GM18861 (cell line): Measurements from ENCODE around the gene KRT35.

Source experiments
- ATAC-seq: cut with Tn5 transposase; IDR thresholded peaks from one replicate; pipeline ENCODE4 v1.9.1; 2021; ENCODE audit not compliant: unreplicated experiment

KRT35 gene

DNA sequence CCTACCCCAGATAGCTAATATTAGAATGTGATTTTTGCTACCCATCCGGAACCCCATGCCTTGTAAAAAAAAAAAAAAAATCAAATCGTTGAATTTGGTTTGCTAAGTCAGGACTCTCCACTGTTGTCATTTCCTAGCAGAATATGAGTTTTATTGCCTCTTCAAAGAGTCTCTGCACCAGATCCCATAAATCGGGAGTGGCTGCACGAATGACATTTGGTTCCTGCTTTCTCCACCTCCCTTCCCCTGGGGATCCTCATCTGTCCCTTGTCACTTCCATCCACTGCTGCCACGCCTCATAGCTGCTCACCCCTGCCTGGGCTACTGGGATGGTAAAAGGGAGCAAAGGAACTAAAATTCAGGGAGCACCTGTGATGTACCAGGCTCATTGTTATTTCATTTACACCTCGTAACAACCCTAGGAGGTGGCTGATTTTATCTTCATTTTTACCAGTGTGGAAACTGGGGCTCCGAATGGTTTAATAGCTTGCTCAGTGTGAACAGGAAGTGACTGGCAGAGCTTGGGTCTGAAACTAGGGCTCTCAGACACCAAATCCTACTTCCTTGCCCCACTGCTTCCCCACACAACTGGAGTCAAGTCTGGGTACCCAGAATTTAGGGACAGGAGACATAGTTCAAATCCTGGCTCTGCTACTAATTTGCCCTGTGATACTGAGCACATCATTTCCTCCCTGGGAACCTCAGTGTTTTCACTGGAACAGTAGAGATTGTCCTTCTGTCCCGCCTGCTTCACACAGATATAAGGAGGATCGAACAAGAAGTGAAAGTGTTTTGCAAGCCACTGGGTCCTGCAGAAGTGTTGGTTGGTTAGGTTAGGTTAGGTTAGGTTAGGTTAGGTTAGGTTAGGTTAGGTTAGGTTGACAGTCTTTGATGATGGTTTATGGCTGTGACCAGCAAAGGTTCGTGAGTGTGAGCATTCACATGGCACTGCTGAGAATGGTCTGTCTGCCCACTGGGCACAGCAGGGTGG is 9.3 kb upstream of the KRT35 start:
- no peak for ATAC-seq

DNA sequence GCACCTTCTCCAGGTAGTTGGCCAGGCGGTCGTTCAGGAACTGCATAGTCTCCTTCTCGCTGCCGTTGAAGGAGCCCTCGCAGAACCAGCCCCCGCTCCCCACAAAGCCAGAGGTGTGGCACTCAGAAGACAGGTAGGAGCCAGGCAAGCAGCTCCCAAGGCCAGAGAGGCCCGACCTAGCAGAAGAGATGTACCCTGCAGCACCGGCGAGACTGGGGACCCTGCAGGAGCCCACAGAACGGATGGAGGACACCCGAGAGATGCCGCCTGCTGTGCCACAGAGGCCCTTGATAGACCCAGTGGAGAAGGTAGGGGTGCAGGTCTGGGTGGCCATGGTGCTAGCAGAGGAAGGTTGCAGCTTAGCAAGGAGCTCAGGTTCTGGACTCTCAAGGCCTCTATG is 8.6 kb upstream of the KRT35 start, which contains the start of gene KRT36:
KRT36 (minus strand) TSS at position 380 of the 400 bp plus-strand sequence; CDS start at position 334, 46 bp downstream.
- ATAC-seq = no peak

DNA sequence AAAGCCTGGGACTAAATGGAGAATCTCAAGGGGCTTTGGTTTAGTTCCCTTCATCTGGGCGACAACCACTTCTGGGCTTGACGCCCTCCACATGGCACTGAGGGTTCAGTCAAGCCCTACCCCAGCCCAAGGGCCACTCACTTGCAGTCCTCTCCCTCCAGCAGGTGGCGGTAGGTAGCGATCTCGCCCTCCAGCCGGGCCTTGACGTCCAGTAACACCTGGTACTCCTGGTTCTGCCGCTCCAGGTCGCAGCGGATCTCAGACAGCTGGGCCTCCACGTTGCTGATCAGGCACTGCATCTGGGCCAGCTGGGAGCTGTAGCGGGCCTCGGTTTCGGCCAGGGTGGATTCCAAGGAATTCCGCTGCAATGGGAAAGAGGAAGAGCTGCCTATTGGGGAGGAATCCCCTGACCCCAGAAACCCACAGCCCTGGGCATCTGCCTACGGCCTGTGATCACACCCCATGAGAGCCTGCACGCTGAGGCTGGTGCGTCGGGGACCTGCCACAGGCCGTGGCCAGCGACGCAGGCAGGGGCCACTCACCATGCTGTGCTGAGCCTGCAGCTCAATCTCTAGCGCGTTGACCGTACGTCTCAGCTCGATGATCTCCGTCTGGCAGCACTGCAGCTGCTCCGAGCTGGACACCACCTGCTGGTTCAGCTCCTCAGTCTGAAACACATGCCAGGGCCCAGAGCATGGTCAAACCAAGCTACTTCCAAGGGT is 6.0 kb upstream of the KRT35 start:
- ATAC-seq = no peak

DNA sequence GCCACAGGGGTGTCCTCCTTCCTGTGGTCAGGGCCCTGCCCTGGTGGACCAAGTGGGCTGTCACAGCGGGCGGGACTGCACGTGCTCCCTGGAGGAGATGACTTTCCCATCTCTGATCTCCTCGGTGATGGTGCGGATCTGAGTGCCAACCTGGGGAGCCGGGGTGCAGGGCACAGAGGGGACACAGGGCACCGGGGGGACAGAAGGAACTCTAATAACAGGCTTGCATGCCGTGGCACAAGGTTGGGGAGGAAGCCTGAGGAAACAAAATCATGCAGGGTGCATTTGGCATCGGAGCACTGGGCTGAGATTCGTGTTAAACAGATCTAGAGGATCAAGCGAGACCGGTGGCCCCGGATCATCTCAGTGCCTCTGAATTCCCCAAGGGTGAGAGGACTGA is 5.4 kb upstream of the KRT35 start:
- no peak for ATAC-seq

DNA sequence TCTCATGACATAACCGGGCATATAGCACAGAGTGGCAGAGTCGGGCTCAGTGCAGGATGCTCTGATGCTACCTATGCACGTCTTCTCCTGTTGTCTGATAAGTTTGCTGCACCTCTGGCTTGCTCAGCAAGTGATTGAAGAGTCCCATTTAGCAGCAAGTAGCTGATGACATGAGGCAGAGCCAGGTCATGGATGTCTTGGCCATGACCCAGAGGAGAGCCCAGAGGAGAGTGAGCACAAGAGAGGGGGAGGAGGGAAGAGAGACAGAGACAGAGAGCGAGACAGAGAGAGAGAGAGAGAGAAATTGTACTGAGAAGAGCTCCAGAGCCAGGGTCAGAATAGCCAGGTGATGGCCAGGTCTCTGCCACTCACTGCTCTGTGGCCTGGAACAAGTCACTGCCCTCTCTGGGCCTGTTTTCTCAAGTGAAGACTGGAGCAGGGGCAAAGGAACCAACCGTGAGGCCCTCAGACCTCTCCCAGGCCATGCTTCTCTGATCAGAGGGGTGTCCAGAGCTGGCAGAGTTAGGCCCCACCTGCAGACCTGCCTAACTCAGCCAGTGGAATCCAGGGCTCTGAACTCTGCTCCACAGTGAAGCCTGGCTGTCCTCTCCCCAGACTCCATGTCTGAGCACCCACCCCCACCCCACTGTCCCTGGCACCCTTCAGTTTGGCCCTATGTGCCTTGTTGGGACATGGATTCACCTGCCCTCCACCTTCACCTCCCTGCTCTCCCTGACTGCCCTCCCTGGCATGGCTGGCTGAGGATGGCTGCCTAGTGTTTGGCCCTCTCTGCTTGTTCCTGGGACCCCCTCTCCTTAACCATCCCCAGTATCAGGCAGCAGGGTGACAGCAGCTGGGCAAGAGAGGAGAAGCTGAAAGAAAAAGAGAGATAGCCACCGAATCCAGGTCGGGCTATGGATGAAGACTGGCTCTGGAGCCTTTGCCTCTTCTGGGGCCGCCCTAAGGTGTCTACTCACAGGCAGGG is 4.3 kb upstream of the KRT35 start:
- no peak for ATAC-seq

DNA sequence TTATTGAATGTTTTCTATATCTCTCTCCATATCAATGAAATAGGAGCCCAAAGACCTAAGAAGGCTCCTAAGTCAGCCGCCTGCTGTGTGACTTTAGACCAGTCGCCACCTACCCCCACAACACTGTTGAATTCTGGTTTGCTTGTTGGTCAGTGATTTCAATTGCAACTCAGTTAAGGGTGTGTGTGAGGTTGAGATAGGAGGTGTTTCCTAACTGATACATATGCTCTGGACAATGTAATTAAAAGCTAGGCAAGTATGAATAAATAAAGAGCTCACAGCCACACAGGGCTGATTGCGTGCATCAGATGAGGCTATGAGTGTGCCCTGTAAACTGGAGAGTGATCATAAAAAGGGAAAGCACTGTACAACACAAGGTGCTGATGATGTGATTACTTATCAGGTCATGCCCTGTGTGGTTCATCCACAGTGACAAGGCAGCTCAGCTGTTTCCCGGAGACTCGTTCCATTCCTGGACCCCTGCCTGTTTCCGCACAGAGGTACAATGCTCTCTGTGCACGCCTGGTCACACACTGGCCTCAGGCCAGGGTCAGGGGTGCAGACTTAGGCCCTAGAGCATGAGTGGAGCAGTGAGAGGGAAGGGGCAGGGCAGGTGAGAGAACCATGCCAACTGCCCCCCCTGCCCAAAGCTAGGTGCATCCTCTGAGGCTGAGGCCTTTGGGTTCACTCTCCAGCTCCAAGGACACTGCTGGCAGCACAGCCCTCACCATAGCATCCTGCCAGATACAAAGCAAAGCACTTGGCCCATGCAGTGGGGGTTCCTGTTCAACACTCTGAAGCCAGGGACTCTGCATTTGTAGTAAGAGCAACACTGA is 3.3 kb upstream of the KRT35 start:
- ATAC-seq = no peak

DNA sequence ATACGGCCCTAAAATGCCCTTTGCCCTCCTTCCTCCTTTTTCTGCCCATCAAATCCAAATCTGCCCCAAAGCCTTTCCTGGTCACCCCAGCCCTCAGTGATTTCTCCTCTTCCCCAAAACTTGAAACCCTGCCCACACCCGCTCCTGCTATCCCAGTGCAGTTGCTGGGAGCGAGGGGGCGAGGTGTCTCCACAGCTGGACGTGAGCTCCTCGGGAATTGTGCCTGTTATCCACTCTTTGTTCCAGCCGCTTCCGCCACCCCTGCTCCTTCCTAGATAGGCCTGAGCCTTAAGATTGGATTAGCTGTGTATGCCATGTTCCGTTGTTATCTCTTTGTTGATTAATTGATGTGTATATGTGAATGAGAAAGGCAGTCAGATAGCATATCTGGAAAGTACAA is 2.6 kb upstream of the KRT35 start:
- ATAC-seq = no peak

DNA sequence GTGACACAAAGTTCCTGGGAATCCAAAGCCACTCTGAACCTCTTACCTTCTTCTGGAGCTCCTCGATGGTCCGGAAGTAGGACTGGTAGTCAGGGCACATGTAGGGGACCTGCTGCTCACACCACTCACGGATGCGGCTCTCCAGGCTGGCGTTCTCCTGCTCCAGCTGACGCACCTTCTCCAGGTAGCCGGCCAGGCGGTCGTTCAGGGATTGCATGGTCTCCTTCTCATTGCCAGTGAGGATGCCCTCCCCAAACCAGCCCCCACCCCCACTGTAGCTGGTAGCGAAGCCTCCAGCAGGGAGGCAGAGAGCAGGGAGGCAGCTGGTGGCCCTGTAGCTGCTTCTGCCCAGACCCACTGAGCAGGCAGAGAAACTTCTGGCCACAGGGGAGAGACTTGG is 370 bp downstream of the KRT35 start:
- ATAC-seq = no peak

DNA sequence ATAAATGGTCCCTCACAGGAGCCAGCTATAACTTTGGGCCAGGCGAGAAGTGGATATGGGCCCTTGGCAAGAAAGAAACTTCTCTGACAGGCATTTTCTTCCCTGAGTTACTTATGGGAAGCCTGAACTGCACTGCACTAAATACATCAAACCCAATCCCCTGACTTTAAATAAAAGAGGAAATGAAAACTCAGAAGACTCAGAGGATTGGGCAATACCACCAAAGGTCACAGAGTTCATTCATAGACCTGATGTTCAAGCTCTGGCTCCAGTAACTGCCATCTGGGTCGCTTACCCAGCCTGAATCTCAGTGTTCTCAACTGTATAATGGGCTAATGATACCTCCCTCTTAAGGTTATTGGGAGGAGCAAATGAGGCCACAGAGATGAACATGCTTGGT is 815 bp downstream of the KRT35 start:
- no peak for ATAC-seq

DNA sequence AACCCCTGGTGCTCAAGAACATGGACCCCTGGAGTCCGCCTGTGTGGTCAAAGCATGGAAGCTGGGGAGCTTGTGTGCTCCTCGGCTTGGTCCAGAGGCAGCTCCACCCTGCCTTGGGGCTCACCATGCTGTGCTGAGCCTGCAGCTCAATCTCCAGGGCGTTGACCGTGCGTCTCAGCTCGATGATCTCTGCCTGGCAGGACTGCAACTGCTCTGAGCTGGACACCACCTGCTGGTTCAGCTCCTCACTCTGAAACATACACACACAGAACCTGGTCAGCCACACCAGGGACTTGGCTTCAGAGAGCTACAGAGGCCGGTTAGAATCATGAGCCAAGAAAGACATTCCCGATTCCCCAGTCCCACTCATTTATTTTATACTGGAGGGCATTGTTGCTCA is 2.7 kb downstream of the KRT35 start:
- ATAC-seq = no peak

DNA sequence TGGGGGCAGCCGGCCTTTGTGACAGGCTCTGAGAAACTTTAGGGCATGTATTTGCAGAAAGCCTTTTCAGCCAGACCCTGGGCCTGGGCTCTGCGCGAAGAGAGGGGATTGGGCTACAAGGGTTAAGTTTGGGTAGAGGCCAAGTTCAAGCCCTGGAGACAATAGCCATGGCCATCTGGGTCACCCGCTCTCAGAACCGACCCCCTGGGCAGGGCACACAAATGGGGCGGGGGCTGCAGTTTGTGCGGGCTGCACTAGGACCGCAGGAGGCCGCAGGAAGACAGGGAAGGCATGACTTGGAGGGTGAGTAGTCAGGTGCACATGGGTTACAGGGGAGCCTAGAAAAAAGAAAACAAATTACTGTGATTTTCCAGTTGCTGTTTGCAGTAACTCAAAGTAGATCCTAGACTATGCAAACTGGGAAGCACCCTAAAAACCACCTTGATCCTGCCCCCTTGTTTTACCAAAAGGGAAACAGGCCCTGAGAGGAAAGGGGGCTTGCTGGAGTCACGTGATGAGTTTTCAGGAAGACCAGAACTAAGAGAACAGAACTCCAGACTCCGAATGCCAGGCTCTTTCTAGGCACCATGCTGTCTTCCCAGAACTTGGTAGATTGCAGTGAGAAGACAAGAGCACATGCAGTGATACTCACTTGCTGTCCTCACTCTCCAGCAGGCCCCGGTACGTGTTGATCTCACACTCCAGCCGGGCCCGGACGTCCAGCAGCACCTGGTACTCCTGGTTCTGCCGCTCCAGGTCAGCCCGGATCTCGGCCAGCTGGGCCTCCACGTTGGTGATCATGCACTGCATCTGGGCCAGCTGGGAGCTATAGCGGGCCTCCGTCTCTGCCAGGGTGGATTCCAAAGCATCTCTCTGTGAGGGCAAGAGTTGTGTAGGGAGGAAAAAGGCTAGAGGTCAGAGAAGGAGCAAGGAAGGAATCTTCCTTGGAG is 3.8 kb downstream of the KRT35 start:
- no peak for ATAC-seq

DNA sequence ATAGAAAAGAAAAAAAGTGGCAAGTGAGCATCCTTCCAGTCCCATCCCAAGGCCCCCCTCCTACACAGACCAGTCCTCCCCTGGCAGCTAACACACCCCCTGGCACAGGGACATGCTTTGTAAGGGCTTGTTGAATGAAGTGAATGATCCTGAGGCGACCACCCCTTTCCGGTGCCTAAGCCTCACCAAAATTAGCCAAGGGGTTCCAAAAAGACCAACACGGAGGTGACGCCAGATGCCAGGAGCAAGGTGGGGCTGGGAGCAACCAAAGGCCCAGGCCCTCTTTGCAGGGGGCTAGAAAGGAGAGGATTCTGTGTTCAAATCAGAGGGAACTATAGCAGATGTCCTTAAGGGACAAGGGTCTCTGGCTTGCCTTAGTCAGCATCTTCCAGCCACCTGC is 5.5 kb downstream of the KRT35 start:
- no peak for ATAC-seq

DNA sequence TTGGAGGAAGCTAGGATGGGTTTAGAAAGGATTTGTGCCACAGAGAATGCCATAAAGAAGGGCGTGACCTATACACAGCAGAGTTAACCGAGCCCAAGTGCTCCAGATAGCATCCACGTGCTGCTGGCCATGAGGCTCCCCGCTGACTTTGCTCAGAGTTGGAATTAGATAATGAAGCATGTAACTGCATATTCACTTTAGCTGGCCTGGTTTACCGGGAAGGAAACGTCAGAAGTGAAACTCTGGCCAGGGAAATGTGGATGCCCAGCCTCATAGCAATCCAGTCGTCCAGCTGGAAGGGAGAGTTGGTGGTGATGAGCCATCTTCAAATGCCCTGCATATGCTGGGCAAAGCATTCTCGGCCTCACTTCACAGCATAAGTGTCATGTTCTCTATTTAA is 6.1 kb downstream of the KRT35 start:
- no peak for ATAC-seq

DNA sequence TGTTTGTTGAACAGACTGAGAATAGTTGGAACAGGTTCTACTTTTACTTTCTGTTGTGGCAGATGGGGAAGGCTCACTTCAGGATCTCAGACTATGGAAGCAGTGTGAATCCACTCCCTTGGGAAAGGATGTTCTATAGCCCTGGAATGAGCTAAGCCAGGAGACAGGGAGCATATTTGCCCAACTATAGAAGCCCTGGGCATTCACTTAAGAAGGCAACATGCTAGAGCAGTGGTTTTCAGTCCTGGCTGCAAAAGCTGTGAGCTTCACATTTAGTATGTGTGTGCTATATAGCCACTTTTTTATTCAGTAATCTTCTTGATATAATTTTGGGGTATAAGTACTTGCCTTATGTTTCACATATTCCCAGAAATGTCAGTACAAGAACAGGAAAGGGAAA is 12.6 kb downstream of the KRT35 start:
- ATAC-seq = no peak

DNA sequence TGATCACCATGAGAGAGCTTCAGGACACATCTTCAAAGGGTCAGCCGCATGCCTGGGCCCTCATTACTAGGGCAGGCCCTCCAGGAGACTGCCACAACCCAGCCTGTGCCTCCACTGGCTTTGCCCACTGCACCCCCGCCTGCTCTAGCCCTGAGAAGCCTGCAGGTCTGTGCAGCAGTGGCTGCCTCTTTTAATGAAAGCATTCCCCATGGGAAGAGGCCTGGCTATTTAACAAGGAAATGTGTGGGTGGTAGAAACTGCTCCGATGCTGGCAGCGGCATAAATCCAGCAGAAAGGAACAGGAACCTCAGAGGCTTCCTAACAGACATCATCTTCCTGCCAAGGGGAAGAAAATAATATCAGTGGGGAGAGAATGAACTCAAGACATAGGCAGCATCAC is 13.4 kb downstream of the KRT35 start:
- no peak for ATAC-seq

DNA sequence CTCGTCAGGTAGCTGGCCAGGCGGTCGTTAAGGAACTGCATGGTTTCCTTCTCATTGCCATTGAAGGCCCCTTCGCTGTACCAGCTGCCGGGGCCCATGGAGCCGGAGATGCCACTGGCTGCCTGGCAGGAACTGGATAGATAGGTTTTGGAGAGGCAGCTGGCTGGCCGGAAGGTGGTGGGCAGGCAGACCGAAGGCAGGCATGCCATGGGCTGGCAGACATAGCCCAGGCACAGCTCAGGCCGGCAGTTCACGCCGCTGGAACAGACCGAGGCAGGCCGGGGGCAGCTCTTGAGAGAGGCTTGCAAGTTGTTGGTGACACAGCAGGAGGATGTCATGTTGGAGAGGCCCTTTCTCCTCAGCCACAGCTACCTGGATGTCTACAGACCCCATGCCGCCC is 14.0 kb downstream of the KRT35 start, which contains the start of gene KRT32:
KRT32 (minus strand) TSS at position 399 of the 400 bp plus-strand sequence; CDS start at position 338, 61 bp downstream.
- no peak for ATAC-seq

DNA sequence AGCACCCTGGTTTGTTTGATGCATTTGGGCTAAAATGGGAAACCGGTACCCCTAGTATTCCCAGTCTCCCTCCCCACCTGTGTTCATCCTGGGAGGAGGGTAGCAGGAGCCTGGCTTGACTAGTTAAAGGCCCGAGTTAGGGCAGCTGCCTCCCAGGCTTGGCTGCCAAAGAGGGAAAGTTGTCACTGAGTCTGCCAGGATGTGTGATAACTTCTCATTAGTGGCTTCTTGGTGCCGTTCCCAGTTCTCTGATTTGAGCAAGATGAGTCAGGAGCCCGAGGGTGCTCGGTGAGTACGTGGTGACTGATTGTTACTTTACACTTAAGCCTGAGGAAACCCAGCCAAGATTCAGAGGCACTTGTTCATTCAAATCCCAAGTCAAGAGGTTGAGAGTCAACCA is 16.3 kb downstream of the KRT35 start:
- ATAC-seq = no peak

DNA sequence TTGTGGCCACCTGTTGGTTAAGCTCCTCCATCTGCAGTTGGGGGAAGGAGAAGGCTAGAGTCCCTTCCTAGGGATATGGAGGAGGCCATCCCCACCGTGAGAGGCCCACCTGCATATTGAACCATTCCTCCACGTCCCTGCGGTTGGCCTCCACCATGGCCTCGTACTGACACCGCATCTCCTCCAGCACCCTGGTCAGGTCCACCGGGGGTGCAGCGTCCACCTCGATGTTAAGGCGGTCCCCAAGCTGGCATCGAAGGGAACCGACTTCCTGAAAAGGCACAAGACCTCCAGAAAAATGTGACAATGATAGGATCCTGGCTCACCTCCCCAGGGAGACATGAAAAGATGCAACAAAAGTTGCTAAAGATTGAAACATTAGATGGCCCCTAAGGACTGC is 16.8 kb downstream of the KRT35 start:
- no peak for ATAC-seq

DNA sequence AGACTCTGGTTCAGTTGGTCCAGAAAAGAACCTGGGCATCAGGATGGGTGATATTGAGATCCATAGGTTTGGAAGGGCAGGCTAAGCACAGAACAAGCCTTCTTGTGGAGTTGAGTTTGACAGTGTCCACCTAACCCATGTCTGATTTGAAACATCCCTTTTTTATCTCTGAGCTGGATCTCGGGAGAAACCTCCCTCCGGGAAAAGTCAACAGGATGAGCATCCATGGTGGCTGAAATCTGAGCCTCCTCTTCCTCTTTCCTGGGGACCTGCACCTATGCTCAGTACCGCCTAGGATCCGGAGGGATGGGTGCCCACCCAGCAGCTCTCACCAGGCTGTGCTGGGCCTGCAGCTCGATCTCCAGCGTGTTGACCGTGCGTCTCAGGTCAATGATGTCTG is 17.2 kb downstream of the KRT35 start:
- ATAC-seq = no peak
